A549 (cell line): ENCODE data around the gene TRAF3. TPM values are rescaled to one million over a fixed set of nuclear protein-coding genes. Genes with fewer than 3 reads are reported as not detected.

Experiments
- ATAC-seq, 2 experiments: fragments of 200-7000 bp in 1 of 2; fragments of >200 bp in 1 of 2; cut with Nextera tagmentation in 1 of 2; cut with Tn5 transposase in 1 of 2; 3 replicates each; pipeline versions ENCODE4 v1.8.0 to v1.9.1; 2018 to 2020; ENCODE audit warnings: mild to moderate bottlenecking in 1 of 2, moderate library complexity in 1 of 2
- CTCF ChIA-PET: fragments of 300-600 bp; sonication (Branson Sonifier 250); formaldehyde crosslinking; extraction: SDS; loops from one replicate; lab custom pipeline; 2021; ENCODE audit warnings: antibody characterized with exemption, inconsistent platforms; lab: Yijun Ruan, JAX
- POLR2A ChIA-PET: fragments of 350-600 bp; formaldehyde crosslinking; extraction: SDS; loops from one replicate; lab custom pipeline; 2021; ENCODE audit warnings: antibody characterized with exemption, inconsistent platforms; lab: Yijun Ruan, JAX
- DNase-seq, 2 experiments: peaks; one replicate each; pipeline versions ENCODE4 v3.0.0 to v3.0.0-alpha.2; 2011 to 2016; ENCODE audit warnings: low read depth in 1 of 2, low spot score in 1 of 2
- FAIRE-seq: peaks from 2 replicates; lab custom pipeline; 2011; peaks lifted over from hg19 to GRCh38; lab: Jason Lieb, UNC
- H3K27ac ChIP-seq, 2 experiments: fragments of >200 bp; sonication (Bioruptor Twin); formaldehyde crosslinking; 3 replicates each; pipeline ENCODE4 v1.5.1; 2016 to 2017
- H3K4me1 ChIP-seq: fragments of >200 bp; sonication (Bioruptor Twin); formaldehyde crosslinking; 3 replicates; pipeline ENCODE4 v1.6.1; 2016
- H3K4me2 ChIP-seq: fragments of >200 bp; sonication (Bioruptor Twin); formaldehyde crosslinking; 3 replicates; pipeline ENCODE4 v1.6.1; 2016
- H3K4me3 ChIP-seq: fragments of >200 bp; sonication (Bioruptor Twin); formaldehyde crosslinking; 3 replicates; pipeline ENCODE4 v1.5.1; 2016
- H3K9me3 ChIP-seq: fragments of >200 bp; sonication (Bioruptor Twin); formaldehyde crosslinking; 3 replicates; pipeline ENCODE4 v1.6.1; 2016
- CBX2 ChIP-seq: fragments of 200-600 bp; sonication (generic); IDR thresholded peaks from 2 replicates; pipeline ENCODE4 v1.6.1; 2016; ENCODE audit warnings: low read depth, mild to moderate bottlenecking, borderline replicate concordance
- CBX8 ChIP-seq: fragments of 200-600 bp; sonication (generic); IDR thresholded peaks from 2 replicates; pipeline ENCODE4 v1.6.1; 2016
- CEBPB ChIP-seq, 2 experiments: fragments of >200 bp in 1 of 2; sonication (Bioruptor Twin) in 1 of 2; formaldehyde crosslinking in 1 of 2; IDR thresholded peaks; 2 replicates each; pipeline ENCODE4 v1.6.1; 2012 to 2016
- CHD2 ChIP-seq: fragments of 150-350 bp; IDR thresholded peaks from 2 replicates; pipeline ENCODE4 v1.6.1; 2014; ENCODE audit warnings: low read length; ENCODE audit not compliant: partially characterized antibody
- CHD4 ChIP-seq: fragments of 200-600 bp; sonication (generic); IDR thresholded peaks from 2 replicates; pipeline ENCODE4 v1.6.1; 2016; ENCODE audit warnings: antibody characterized with exemption, mild to moderate bottlenecking, borderline replicate concordance
- EHF ChIP-seq: fragments of 250-450 bp; sonication (Bioruptor Pico); IDR thresholded peaks from 2 replicates; pipeline ENCODE4 v1.5.0; 2020; ENCODE audit warnings: mild to moderate bottlenecking
- FOSL2 ChIP-seq, 2 experiments: fragments of 450-650 bp in 1 of 2; fragments of >200 bp in 1 of 2; sonication (Bioruptor Twin) in 1 of 2; formaldehyde crosslinking; IDR thresholded peaks; 2 replicates each; pipeline versions ENCODE4 v1.5.0 to v1.6.1; 2016 to 2020; ENCODE audit warnings: mild to moderate bottlenecking in 1 of 2, moderate library complexity in 1 of 2
- FOXS1 ChIP-seq: fragments of 250-450 bp; sonication (Bioruptor Pico); IDR thresholded peaks from 2 replicates; pipeline ENCODE4 v1.5.0; 2020; ENCODE audit warnings: mild to moderate bottlenecking, moderate library complexity
- HOXA7 ChIP-seq: fragments of 250-450 bp; sonication (Bioruptor Pico); IDR thresholded peaks from 2 replicates; pipeline ENCODE4 v1.5.0; 2020; ENCODE audit warnings: mild to moderate bottlenecking, moderate library complexity
- HOXB13 ChIP-seq: fragments of 250-450 bp; sonication (Bioruptor Pico); IDR thresholded peaks from 2 replicates; pipeline ENCODE4 v1.5.0; 2020; ENCODE audit warnings: low read depth, mild to moderate bottlenecking, moderate library complexity
- HOXB5 ChIP-seq: fragments of 250-450 bp; sonication (Bioruptor Pico); IDR thresholded peaks from 2 replicates; pipeline ENCODE4 v1.5.0; 2020; ENCODE audit warnings: mild to moderate bottlenecking, moderate library complexity
- JUN ChIP-seq, 2 experiments: fragments of >200 bp; sonication (Bioruptor Twin); formaldehyde crosslinking; IDR thresholded peaks; 2 replicates in 1 of 2; 3 replicates in 1 of 2; pipeline ENCODE4 v1.6.1; 2016 to 2017
- JUNB ChIP-seq: fragments of >200 bp; sonication (Bioruptor Twin); formaldehyde crosslinking; IDR thresholded peaks from 2 replicates; pipeline ENCODE4 v1.6.1; 2016
- MAFK ChIP-seq: fragments of 450-650 bp; IDR thresholded peaks from 2 replicates; pipeline ENCODE4 v1.6.1; 2014; ENCODE audit not compliant: partially characterized antibody
- MYC ChIP-seq: IDR thresholded peaks from 2 replicates; pipeline ENCODE4 v1.6.1; 2012; ENCODE audit warnings: mild to moderate bottlenecking, inconsistent platforms, low read length, improper control_type of control experiment, borderline replicate concordance
- NFE2L2 ChIP-seq: fragments of 150-350 bp; conservative IDR thresholded peaks from 2 replicates; pipeline ENCODE4 v1.6.1; 2014; ENCODE audit warnings: low read length
- NPAS2 ChIP-seq: fragments of 250-450 bp; sonication (Bioruptor Pico); IDR thresholded peaks from 2 replicates; pipeline ENCODE4 v1.8.0; 2022; ENCODE audit warnings: mild to moderate bottlenecking, moderate library complexity, borderline replicate concordance
- PHF8 ChIP-seq: fragments of 200-600 bp; sonication (generic); IDR thresholded peaks from 2 replicates; pipeline ENCODE4 v1.6.1; 2016; ENCODE audit warnings: low read depth, mild to moderate bottlenecking, antibody characterized with exemption, moderate library complexity, borderline replicate concordance
- POLR2A ChIP-seq: IDR thresholded peaks from 2 replicates; pipeline ENCODE4 v1.6.1; 2012; ENCODE audit warnings: mild to moderate bottlenecking, low read length
- POLR2AphosphoS2 ChIP-seq: conservative IDR thresholded peaks from 2 replicates; pipeline ENCODE4 v1.6.1; 2012; ENCODE audit warnings: low read length, improper control_type of control experiment, inconsistent platforms
- RARB ChIP-seq: fragments of 250-450 bp; sonication (Bioruptor Pico); IDR thresholded peaks from 2 replicates; pipeline ENCODE4 v1.8.0; 2021; ENCODE audit warnings: mild to moderate bottlenecking, moderate library complexity
- RFX5 ChIP-seq: fragments of 450-650 bp; IDR thresholded peaks from 2 replicates; pipeline ENCODE4 v1.7.1; 2014; ENCODE audit warnings: antibody characterized with exemption, mild to moderate bottlenecking, moderate library complexity
- SMC3 ChIP-seq: fragments of >200 bp; sonication (Bioruptor Twin); formaldehyde crosslinking; IDR thresholded peaks from 3 replicates; pipeline ENCODE4 v1.6.1; 2018; ENCODE audit warnings: inconsistent platforms
- TFCP2L1 ChIP-seq: fragments of 250-450 bp; sonication (Bioruptor Pico); IDR thresholded peaks from 2 replicates; pipeline ENCODE4 v1.5.0; 2021; ENCODE audit warnings: mild to moderate bottlenecking
- TP53 ChIP-seq: fragments of 250-450 bp; sonication (Bioruptor Pico); IDR thresholded peaks from 2 replicates; pipeline ENCODE4 v1.5.0; 2021; ENCODE audit warnings: mild to moderate bottlenecking, moderate library complexity
- ZFP36 ChIP-seq: fragments of 450-650 bp; IDR thresholded peaks from 2 replicates; pipeline ENCODE4 v1.6.1; 2014; ENCODE audit warnings: borderline replicate concordance; ENCODE audit not compliant: partially characterized antibody
- ZSCAN20 ChIP-seq: fragments of 250-450 bp; sonication (Bioruptor Pico); IDR thresholded peaks from 2 replicates; pipeline ENCODE4 v1.8.0; 2022; ENCODE audit warnings: mild to moderate bottlenecking, moderate library complexity
- WGBS: methylation state at CpG from one replicate; pipeline ENCODE4 v1.1.6; 2017; ENCODE audit errors: missing lambda C conversion rate; 5-methylcytosine and 5-hydroxymethylcytosine counted together
- polyA plus RNA-seq, 4 experiments: library from polyadenylated mRNA; depleted of rRNA in 3 of 4; stranded (reverse); fragments of >200 nt; fragmentation: RNase III in 1 of 4; extraction: RNeasy Plus Mini Kit Qiagen cat#74134 plus additional on column Dnase treatment in 1 of 4; gene quantifications; 2 replicates in 3 of 4; 3 replicates in 1 of 4; pipeline ENCODE4 v1.2.3, GENCODE V29; 2011 to 2017
- TF ChIP-seq, protein P1 (sequence below): fragments of 450-650 bp; IDR thresholded peaks from 2 replicates; pipeline ENCODE4 v1.6.1; 2014; ENCODE audit warnings: antibody characterized with exemption
- TF ChIP-seq, protein P2 (sequence below): IDR thresholded peaks from 2 replicates; pipeline ENCODE4 v1.6.1; 2012

Gene TRAF3
- polyA plus RNA-seq, 2 of the 4 experiments (the other 2 are of a cell fraction): 20.2 to 25.5 TPM

DNA sequence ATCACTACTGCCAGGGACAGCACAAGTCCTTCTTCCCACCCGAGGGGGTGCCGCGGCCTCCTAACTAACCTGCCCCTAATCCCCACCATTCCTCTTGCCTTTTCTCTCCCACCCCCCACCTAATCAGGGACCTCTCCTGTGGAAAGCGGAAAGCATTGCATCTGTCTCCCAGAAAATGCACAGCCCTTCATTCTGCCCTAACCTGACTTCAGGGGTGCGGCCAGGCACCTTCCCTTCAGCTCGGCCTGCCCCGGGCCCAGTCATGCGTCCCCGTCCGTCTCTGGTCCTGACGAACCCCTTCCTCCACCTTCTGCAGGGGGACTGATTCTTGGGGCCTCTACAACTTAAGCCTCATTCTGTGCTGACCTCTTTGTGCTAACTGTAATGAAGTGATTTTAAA is 43.9 kb upstream of the TRAF3 start:
- ATAC-seq: no peak
- no peaks in the 10 kb centered on the region for H3K9me3 ChIP-seq
- WGBS: 87% methylated on average over 11 of the region's 11 CpGs
- no peaks in the 10 kb centered on the region for H3K4me1 ChIP-seq
- ChIA-PET POLR2A (no interaction called here), CTCF (interaction anchor here (0.8 kb wide), 1 partner anchor 16 kb away, joined by 4 read pairs; no protein-coding TSS in a partner anchor)
- no peak overlapping the region for H3K4me3 ChIP-seq
- H3K4me2 ChIP-seq: no peak overlapping the region
- no peak for DNase-seq
- TF ChIP-seq NPAS2 (CRISPR knock-in tag) (no peak), TFCP2L1 (CRISPR knock-in tag) (no peak), HOXA7 (no peak), MYC (no peak), FOSL2 (IDR thresholded peaks at IDR 0.05) (no peak), FOSL2 (CRISPR knock-in tag; IDR thresholded peaks at IDR 0.05) (no peak), CHD2 (no peak), TP53 (CRISPR knock-in tag) (no peak), JUN (IDR thresholded peaks at IDR 0.05) (no peak), ZFP36 (no peak)
- TF ChIP-seq, protein P1, sequence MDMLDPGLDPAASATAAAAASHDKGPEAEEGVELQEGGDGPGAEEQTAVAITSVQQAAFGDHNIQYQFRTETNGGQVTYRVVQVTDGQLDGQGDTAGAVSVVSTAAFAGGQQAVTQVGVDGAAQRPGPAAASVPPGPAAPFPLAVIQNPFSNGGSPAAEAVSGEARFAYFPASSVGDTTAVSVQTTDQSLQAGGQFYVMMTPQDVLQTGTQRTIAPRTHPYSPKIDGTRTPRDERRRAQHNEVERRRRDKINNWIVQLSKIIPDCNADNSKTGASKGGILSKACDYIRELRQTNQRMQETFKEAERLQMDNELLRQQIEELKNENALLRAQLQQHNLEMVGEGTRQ: no peak
- H3K27ac ChIP-seq: no peak overlapping the region
- FAIRE-seq: no peak

DNA sequence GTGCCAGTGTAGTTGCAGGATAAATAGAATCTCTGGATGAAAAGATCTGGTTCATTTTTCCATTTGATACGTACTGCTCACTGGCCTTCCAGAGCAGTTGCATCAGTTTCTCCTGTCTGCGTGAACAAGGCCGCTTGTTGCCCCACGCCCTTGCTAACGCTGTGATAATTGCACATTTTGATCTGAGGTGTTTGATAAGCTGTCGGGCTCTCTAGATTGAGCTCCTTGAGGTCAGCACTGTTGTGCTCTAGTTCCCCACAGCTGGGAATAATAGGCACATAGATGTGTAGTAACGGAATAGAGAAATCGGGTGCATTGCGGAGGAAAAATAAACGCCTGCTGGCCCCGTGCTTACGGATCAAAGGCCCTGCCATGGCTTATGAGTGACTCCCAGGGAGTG is 42.8 kb upstream of the TRAF3 start:
- H3K4me3 ChIP-seq: no peak overlapping the region
- FAIRE-seq: no peak
- no peak for TF ChIP-seq CHD2
- TF ChIP-seq TP53 (CRISPR knock-in tag): no peak
- TF ChIP-seq HOXB13 (CRISPR knock-in tag): no peak
- TF ChIP-seq CHD4: no peak
- TF ChIP-seq CBX2: no peak
- TF ChIP-seq NFE2L2: no peak
- TF ChIP-seq SMC3: no peak
- TF ChIP-seq JUN (IDR thresholded peaks at IDR 0.05): no peak
- no peak for TF ChIP-seq HOXB5
- no peak for TF ChIP-seq PHF8
- no peak for TF ChIP-seq CEBPB (IDR thresholded peaks at IDR 0.05)
- TF ChIP-seq FOXS1 (CRISPR knock-in tag): no peak
- TF ChIP-seq, protein P2, sequence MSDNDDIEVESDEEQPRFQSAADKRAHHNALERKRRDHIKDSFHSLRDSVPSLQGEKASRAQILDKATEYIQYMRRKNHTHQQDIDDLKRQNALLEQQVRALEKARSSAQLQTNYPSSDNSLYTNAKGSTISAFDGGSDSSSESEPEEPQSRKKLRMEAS: no peak
- no peak for TF ChIP-seq NPAS2 (CRISPR knock-in tag)
- TF ChIP-seq CBX8: no peak
- no peak for TF ChIP-seq RFX5
- no peak for TF ChIP-seq RARB
- no peak for TF ChIP-seq POLR2AphosphoS2
- no peak for TF ChIP-seq HOXA7
- TF ChIP-seq JUNB: no peak
- H3K4me2 ChIP-seq: no peak overlapping the region
- ChIA-PET POLR2A (no interaction called here), CTCF (interaction anchor here (0.6 to 1.2 kb wide), 5 partner anchors 10 to 41 kb away, joined by 3 to 5 read pairs (median 4); no protein-coding TSS in a partner anchor)
- 95% methylated on average over 12 of the region's 12 CpGs for WGBS
- no peaks in the 10 kb centered on the region for H3K9me3 ChIP-seq
- H3K4me1 ChIP-seq: no peaks in the 10 kb centered on the region
- no peak for ATAC-seq
- no peak overlapping the region for H3K27ac ChIP-seq
- no peak for DNase-seq

DNA sequence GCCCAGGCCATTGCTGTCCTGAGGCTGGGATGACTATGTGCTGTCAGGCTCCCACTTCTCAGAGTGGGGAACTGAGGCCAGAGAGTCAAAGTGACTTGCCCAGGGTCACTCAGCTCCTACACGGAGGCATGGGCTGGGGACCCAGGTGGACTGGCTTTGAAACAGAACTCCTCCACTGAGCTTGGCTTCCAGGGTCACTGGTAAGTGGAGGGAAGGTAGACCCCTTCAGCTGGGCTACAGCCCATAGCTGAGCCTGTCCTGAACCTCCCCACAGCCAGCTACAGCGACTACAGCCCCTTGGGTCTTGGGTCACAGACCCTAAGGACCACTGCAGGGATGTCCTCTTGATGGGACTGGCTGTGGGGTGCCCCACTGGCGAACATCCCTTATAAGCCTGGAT is 40.3 kb upstream of the TRAF3 start:
- DNase-seq (no peak), FAIRE-seq (no peak), ATAC-seq (no peak; a peak in 1 of 6 replicates)
- 83% methylated on average over 3 of the region's 3 CpGs for WGBS
- H3K9me3 ChIP-seq: peaks cover 19% of the 10 kb centered on the region
- H3K4me2 ChIP-seq: no peak overlapping the region
- no peak overlapping the region for H3K27ac ChIP-seq
- H3K4me1 ChIP-seq: no peaks in the 10 kb centered on the region
- TF ChIP-seq EHF (CRISPR knock-in tag) (no peak), CHD2 (no peak), MAFK (no peak), ZSCAN20 (no peak), POLR2A (no peak), HOXB13 (CRISPR knock-in tag) (no peak), POLR2AphosphoS2 (no peak)
- no peak overlapping the region for H3K4me3 ChIP-seq
- ChIA-PET CTCF (interaction anchor here (0.5 to 0.6 kb wide), 2 partner anchors 11 to 12 kb away, joined by 3 read pairs; no protein-coding TSS in a partner anchor), POLR2A (no interaction called here)
